Measurements from ENCODE around the gene NAT9. TPM values are rescaled to one million over a fixed set of nuclear protein-coding genes. Genes with fewer than 3 reads are reported as not detected.

NAT9 gene
- total and polyA plus RNA-seq, 2 donors (not counting 3 experiments of a cell fraction or from before 2014, with no cell fraction given), result 39.3 to 44.8 TPM

GRCh38 chr17:74733365-74734122 is 42.6 kb downstream of the NAT9 start:
- H3K4me3 ChIP-seq (replicated peaks in 1 of 3; ENCODE audit: insufficient read depth in 1 of 3, low read depth in 1 of 3, low read length in 3 of 3), result no peak overlapping the region
- H3K9me1 ChIP-seq (replicated peaks; ENCODE audit: control insufficient read depth, extremely low read depth, insufficient read depth, low read length), result no peaks in the 10 kb centered on the region
- DNase-seq (ENCODE audit: low read depth, low spot score), result no peak
- no peaks in the 10 kb centered on the region for H3K4me1 ChIP-seq (ENCODE audit: control insufficient read depth, extremely low read depth, insufficient read depth, low read length)
- intact Hi-C loops (cut with micrococcal nuclease) (no loop called here), dilution Hi-C loops (cut with MboI; ENCODE audit: extremely low pct_ligation_motif_present, low sequenced_read_pairs) (no loop called here)
- no peaks in the 10 kb centered on the region for H3K36me3 ChIP-seq (ENCODE audit: control insufficient read depth in 2 of 2, extremely low read depth in 1 of 2, insufficient read depth in 2 of 2, low read length in 2 of 2)
- no peak overlapping the region for H2AFZ ChIP-seq (ENCODE audit: low read depth, low read length)
- no peak overlapping the region for H3K4me2 ChIP-seq (ENCODE audit: insufficient read depth, low read length)
- H3K27me3 ChIP-seq (ENCODE audit: control insufficient read depth in 2 of 2, insufficient read depth in 2 of 2, low read length in 2 of 2), result peaks cover 26 to 28% of the 10 kb centered on the region in 2 experiments
- no peak for FAIRE-seq
- CTCF ChIA-PET, result no interaction called here
- no TSS peak for BruUV-seq (replicated peaks)
- POLR2A ChIA-PET, result no interaction called here
- H3K9me3 ChIP-seq (replicated peaks; ENCODE audit: control insufficient read depth, insufficient read depth, low read length), result no peaks in the 10 kb centered on the region
- H3K79me2 ChIP-seq (ENCODE audit: control insufficient read depth, insufficient read depth, low read length), result no peaks in the 10 kb centered on the region
- H3K27ac ChIP-seq (ENCODE audit: insufficient read depth, low read depth, low read length), result no peak overlapping the region
- no peaks in the 10 kb centered on the region for H4K20me1 ChIP-seq (replicated peaks; ENCODE audit: control insufficient read depth, extremely low read depth, insufficient read depth, low read length)
- H3K9ac ChIP-seq (replicated peaks; ENCODE audit: extremely low read depth, insufficient read depth, low read length), result no peak overlapping the region
- TF ChIP-seq POLR2A (IDR thresholded peaks at IDR 0.05; ENCODE audit: low read depth, low read length) (no peak), CTCF (IDR thresholded peaks at IDR 0.05; ENCODE audit: extremely low read depth in 1 of 2, insufficient read depth in 1 of 2, low read depth in 1 of 2, low read length in 2 of 2) (no peak), EZH2 (IDR thresholded peaks at IDR 0.05; ENCODE audit: borderline replicate concordance, low read depth, low read length, severe bottlenecking) (no peak), MYC (IDR thresholded peaks at IDR 0.05; ENCODE audit: low read depth, low read length) (no peak), FOS (IDR thresholded peaks at IDR 0.05; ENCODE audit: borderline replicate concordance, insufficient read depth, low read length) (no peak), JUN (IDR thresholded peaks at IDR 0.05; ENCODE audit: borderline replicate concordance, insufficient read depth, insufficient read length, low read depth) (no peak), GATA2 (IDR thresholded peaks at IDR 0.05; ENCODE audit: insufficient read depth, insufficient read length, low read depth, low read length) (no peak), POLR2AphosphoS5 (IDR thresholded peaks at IDR 0.05; ENCODE audit: insufficient read depth, low read depth, low read length) (no peak), MAX (IDR thresholded peaks at IDR 0.05; ENCODE audit: insufficient read depth, insufficient read length) (no peak)

Data from endothelial cell of umbilical vein (primary cell).